Dermis blood vessel endothelial cell (primary cell): ENCODE data around the gene FHOD3. TPM values are rescaled to one million over a fixed set of nuclear protein-coding genes. Genes with fewer than 3 reads are reported as not detected.

Source experiments
- DNase-seq: peaks from one replicate; pipeline ENCODE4 v3.0.0; 2010
- total RNA-seq: library from RNA; depleted of rRNA; stranded (reverse); fragments of >200 nt; gene quantifications from 2 replicates; pipeline ENCODE4 v1.2.3, GENCODE V29; 2014

FHOD3 gene
- total RNA-seq, 1 donor from 2014 or later = 0.34 TPM

GRCh38 chr18:36296650-36297416 is 680 bp upstream of the FHOD3 start:
- DNase-seq = peak; percentile 67

DNA sequence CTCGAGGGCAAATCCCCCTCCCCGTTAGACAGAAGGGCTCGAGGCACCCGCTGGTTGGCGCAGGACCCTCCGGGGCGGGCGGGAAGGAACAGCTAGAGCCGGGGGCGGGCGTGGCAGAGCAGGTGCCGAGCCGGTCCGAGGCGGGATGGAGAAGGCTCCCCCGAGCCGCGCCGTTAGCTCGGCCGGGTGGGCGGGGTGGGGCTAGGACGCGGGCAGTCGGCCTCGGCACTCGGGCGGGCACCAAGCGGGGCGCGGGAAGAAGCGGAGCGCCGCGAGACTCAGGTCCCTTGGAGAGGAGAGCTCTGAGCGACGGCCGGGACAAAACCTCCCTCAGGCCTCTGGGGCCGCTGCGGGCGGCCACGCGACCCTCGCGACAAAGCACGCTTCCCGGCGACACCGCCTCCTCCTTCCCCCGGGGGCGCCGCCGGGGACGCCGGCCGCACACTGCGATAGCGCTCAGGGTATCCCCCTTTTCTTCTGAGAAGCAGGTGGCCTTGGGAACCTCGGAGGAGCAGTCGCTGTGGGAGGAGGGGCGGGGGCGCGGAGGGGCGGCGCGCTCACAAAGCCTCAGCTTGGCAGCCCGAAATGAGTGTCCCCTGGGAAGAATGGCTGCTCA is 721 bp downstream of the FHOD3 start:
- no peak for DNase-seq

DNA sequence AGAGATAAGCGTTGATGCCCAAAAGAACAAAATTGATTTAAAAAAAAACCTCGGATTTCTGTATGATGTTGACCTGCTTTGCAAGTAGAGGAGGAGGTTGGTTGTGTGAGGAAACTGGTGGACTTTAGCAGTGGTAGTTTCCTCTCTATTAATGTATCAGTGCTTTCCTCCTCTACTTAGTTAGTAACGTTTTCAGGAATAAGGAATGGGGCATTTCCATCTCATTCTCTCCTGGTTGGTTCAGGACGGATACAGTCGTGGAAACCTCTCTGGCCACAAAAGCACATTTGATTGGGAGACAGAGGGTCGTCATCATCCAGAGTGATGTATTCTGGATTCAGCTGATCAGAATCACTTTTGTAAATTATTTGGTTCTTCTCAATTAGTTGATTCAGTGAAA is 1.5 kb downstream of the FHOD3 start:
- no peak for DNase-seq

- DNase-seq = no peak
These were observed 2.7 kb downstream of the FHOD3 start for GRCh38 chr18:36300211-36300610.

GRCh38 chr18:36301884-36302283 is 4.4 kb downstream of the FHOD3 start:
- no peak for DNase-seq

DNA sequence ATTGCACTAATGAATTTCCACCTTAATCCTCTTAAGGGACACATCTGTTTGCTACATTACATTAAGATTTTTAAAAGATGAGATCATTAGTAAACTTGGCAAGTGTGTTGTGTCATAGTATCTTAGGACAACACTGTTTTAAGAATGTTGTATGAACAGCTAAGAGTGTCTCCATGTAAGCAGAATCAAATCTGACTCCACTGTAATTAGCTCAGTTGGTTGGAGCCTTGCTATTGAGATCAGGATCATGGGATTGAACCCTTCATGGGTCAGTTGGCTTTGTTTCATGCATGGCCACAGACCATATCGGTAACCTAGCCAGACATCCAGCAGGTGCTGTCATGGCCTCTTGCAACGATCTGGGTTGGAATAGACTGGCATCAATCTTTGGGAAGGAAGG is 5.2 kb downstream of the FHOD3 start:
- no peak for DNase-seq

GRCh38 chr18:36303211-36303844 is 5.8 kb downstream of the FHOD3 start:
- no peak for DNase-seq

DNA sequence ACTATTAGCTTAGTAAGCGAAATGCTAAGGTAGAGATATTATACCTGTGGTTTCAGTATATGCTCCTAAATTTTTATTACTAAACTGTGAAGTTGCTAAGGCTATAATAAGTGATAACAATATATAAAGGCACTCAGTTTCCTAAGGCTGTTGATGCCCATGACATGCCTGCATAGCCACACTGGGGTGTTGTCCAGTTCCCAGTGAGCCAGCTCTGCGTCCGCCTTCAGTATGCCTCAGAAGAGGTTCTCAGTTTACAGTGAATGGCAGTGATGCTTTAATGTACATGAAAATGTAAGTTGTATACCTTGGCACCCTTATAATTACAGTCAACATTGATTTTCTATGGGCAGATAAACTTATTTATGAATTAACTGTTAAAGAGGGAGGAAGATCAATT is 7.2 kb downstream of the FHOD3 start:
- DNase-seq = no peak

DNA sequence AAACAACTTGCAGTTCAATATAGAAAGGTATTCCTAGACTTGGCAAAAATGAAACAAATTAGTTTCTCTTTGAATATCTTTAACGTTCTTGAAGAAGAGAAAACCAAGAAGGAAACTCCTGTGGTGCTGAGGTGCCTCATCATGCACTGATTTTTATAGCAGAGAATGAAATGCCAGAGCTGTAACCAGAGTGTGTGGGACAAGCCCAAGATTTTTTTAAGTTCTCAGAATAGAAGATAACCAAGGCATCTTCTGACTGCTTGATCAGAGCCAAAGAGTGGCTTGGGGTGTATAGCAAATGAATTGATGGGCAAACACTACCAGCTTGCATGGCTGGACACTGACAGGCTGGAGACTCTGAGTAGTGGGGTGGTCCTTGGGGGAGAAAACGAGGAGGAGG is 7.9 kb downstream of the FHOD3 start:
- no peak for DNase-seq

DNA sequence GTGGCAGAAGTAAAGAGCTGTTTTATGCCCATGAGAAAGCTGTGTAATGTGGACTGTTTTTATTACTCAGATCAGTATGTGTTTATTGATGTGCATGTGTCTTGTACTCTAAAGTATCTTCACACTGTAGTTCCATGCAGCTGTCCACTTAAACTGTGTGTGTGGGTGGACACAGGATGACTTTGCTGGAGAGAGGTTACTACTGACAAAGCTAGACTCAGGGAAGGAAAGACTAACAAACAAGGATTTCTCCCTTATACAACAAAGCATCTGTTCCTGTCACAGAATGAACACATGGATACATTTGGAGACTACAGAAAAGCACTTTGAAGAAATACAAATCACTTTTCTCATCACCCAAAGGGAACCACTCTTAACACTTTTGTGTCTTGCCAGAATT is 10.0 kb downstream of the FHOD3 start:
- no peak for DNase-seq

GRCh38 chr18:36308711-36309435 is 11.4 kb downstream of the FHOD3 start:
- peak; percentile 7 for DNase-seq

DNA sequence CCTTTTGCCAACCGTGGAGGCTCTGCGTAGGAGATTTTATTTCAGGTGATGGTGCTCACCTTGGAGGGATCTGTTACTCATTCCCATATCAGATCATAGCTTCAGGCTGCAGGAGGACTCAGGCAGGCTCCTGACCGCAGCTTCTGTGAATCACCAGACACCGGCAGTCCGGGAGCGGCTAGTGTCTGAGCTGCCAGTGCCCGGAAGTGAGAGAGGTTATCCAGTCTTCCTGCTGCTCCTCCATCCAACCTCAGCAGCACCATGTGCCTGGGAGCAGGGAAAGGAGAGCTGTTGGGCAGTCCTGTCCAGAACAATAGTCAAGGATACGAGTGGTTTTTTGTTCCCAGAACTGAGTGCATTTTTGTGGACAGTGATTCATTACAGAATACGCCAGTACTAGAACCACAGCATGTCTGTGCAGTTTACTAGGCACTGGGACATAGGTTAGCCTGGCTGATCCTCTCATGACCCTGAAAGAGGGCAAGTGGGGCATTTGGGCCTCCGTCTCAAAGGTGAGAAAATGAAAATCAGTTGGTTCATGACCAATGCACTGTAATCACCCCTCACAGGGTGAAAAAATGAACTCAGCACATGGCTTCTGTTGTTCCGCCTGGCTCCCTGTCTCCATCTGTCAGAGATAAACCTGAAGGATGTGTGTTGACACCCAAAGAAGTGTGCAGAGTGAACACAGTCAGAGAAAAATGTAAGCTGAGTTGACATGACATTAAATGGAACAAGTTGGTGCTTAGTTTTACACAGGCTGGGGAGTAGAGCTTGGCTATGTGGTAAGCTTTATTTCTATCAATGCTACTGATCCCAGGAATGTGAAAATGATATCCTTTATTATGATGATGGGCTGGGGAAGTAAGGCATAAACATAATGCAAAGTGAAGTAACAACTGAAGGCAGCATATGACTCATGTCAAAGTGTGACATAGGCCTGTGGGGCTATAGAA is 12.2 kb downstream of the FHOD3 start:
- peak; percentile 80 for DNase-seq

DNA sequence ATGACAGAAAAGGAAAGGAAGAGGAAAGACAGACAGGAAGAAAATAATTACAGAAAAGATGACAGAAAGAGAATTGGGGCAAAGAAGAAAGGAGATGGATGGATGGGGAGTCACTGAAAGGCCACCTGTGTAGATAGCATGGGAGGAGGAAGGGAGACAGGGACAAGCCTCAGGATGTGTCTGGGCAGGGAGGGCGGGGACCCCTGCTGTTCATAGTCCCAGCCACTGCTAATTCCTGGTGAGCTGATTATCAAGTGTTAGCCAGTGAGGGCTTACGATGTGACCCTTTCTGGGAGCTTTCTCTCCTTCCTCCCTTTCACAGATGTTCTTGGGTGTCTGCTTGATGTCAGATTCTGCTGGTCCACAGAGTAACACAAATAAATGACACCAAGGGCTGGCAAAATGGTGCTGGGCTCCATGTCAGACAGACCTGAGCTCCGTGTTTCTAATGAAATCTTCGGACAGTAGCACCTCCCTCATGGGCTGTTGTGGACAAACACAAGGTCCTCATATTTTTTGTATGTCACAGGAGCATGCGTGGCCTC is 13.6 kb downstream of the FHOD3 start:
- DNase-seq = no peak

DNA sequence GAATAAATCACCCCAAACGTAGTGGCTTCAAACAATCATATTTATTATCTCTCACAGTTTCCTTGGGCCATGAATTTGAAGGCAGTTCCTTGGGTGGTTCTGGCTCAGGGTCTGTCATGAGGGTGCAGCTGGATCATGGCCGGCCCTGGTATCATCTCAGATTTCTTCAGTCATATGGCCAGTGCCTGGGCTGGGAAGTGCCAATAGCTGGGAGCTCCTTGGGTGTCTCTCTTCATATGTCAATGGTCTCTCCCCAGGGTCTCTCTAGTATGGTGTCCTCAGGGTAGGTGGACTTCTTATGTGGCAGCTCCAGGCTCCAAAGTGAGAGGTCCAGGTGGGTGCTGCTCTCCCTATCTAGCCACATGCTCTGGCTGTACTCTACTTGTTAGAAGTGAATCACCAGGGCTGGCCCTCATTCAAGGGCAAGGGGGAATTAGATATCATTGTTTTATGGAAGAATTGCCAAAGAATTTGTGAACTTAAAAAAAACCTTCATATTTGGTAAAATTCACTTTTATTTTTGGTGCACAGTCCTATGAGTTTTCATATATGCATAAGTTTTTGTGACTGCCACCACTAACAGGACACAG is 15.4 kb downstream of the FHOD3 start:
- peak; percentile 13 for DNase-seq

DNA sequence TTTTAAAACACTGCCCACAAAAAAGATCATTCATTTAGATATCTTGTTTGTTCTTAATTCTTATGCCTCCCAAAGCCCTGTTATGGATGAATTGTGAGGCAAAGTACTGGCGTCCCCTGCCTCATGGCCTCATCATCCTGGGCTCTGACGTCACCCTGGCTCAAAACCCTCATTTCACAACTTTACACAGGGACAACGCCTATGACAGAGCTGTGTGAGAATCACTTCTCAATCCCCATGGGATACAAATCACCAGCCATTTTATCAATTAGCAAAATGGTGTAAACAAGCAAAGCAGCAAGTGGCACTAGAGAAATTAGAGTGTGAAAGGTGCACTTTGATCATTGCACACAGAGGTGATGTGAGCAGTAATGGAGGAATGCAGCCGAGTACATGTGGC is 16.6 kb downstream of the FHOD3 start:
- DNase-seq = no peak

DNA sequence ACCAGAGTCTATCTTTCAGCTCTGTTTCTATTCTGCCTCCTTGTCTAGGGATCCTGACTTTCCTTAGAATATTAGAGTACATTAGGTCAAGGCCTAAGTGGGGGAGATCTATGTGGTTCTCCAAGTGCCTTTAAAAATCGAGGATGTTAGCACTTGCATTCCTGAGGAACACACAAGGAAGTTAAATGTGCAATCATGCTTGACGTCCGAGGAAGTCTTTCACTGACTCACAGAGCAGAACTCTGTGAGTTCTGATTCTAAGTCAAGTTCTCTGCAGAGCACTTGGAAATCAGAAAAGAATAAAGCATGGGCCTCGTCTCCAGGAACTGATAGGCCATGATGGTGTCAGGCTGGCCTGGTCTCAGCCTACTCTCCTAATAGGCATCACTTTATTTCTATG is 17.2 kb downstream of the FHOD3 start:
- peak; percentile 22 for DNase-seq

- DNase-seq = no peak
These were observed 18.2 kb downstream of the FHOD3 start for GRCh38 chr18:36315736-36316135.

DNA sequence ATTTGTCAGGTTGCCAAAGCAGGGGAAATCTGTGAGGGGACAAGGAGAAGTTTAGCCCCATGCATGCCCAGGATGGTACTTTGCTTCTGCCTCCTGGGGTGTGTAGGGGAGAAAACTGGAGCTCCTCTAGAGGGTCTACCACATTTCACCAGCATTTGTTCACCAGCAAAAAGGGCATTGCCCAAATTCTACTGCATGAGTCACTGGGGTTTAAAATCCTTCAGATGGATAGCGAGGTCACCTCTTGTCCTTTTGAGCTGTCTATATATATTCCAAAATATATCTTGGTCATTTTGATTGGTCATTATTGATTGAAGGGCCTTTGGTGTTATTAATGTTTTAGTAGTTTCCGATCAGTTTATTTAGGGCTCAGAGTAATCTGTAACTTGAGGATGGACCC is 18.7 kb downstream of the FHOD3 start:
- no peak for DNase-seq

- peak; percentile 13 for DNase-seq
These were observed 24.3 kb downstream of the FHOD3 start for GRCh38 chr18:36321658-36322407.

GRCh38 chr18:36322408-36322728 is 24.9 kb downstream of the FHOD3 start:
- DNase-seq = no peak

GRCh38 chr18:36322734-36323133 is 25.2 kb downstream of the FHOD3 start:
- no peak for DNase-seq
